Measurements from ENCODE around the gene ASIP. TPM values are rescaled to one million over a fixed set of nuclear protein-coding genes. Genes with fewer than 3 reads are reported as not detected.
A peak's percentile ranks its signal among the peaks of the same experiment; 100 is the strongest.
"Not testable (repeated sequence)": the region's sequence is repeated elsewhere in the genome, so short reads cannot be mapped to it uniquely, and the experiment has no call there.

The ASIP gene
- total RNA-seq, 4 donors from 2014 or later: 3.5 TPM; not detected in 3

DNA sequence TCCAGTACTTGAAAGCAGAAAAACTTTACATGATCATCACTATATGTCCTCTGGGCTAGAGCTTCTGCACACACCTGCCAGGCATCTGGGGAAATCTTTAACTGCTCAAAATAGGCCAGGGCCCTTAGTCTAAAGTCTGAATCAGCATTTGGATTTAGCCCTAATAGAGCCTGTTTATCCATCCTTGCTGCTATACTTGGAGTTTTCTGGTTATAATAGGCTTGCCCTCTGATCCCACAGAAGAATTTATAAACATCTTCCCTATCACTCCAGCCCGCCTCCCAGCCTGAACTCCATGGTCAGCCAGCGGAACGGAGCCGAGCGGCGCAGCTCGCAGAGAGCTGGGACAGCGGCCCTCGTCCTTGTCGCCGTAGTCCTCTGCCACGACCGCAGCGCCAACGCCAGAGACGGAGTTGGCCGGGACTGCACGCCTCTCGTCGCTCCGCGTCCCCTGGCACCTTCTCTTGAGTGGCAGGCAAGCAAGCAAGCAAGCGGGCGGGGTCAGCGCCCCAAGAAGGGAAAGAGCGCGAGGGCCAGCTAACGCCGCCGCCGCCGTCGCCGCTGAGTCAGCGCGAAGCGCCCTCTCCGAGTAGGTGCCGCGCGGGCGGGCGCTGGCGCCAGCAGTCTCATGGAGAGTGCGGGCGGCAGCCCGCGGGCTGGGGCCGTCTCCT, 25.4 kb upstream of the ASIP start:
- Histone ChIP-seq H3K27me3 (no peaks in the 10 kb centered on the region), H3K36me3 (no peaks in the 10 kb centered on the region), H3K9me3 (no peaks in the 10 kb centered on the region), H3K4me3 (peak overlapping the region; percentile 63 to 92), H3K27ac (peak overlapping the region; percentile 82 to 90 (median 84)), H3K4me1 (peaks cover 0 to 29% (median 4%) of the 10 kb centered on the region in 3 donors)
- TF ChIP-seq EP300 (IDR thresholded peaks at IDR 0.05): no peak
- TF ChIP-seq POLR2AphosphoS5 (IDR thresholded peaks at IDR 0.05): peak; percentile 47
- TF ChIP-seq POLR2A (IDR thresholded peaks at IDR 0.05): peak; percentile 28 to 43
- TF ChIP-seq, protein P1, sequence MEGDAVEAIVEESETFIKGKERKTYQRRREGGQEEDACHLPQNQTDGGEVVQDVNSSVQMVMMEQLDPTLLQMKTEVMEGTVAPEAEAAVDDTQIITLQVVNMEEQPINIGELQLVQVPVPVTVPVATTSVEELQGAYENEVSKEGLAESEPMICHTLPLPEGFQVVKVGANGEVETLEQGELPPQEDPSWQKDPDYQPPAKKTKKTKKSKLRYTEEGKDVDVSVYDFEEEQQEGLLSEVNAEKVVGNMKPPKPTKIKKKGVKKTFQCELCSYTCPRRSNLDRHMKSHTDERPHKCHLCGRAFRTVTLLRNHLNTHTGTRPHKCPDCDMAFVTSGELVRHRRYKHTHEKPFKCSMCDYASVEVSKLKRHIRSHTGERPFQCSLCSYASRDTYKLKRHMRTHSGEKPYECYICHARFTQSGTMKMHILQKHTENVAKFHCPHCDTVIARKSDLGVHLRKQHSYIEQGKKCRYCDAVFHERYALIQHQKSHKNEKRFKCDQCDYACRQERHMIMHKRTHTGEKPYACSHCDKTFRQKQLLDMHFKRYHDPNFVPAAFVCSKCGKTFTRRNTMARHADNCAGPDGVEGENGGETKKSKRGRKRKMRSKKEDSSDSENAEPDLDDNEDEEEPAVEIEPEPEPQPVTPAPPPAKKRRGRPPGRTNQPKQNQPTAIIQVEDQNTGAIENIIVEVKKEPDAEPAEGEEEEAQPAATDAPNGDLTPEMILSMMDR (IDR thresholded peaks at IDR 0.05): peak in 1 of 4 experiments; percentile 27
- 1% methylated on average over 16 of the region's 49 CpGs; no CpG with 5 or more reads in 1 of the 2 donors for WGBS, 2 donors (ENCODE audit: low coverage in 1 of 2)
- ATAC-seq: peak; percentile 98

DNA sequence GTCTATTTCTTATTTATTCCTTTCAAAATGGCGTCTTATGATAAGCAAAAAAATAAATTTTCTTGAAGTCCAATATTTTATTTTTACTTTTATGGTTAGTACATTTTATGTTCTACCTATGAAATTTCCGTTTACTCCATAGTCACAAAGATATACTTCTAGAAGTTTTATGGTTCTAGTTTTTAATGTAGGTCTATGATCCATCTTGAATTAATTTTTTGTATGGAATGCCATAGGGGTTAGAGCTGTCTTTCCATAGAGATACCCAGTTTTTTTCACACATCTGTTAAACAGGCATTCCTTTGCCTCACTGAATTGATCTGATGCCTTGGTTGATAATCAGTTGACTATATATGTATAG, 24.9 kb upstream of the ASIP start:
- Histone ChIP-seq H3K9me3 (no peaks in the 10 kb centered on the region), H3K4me1 (peaks cover 0 to 29% (median 4%) of the 10 kb centered on the region in 3 donors), H3K27ac (peak overlapping the region in 3 of 4 donors; percentile 82 to 90 (median 87)), H3K4me3 (peak overlapping the region; percentile 63 to 92), H3K27me3 (no peaks in the 10 kb centered on the region), H3K36me3 (no peaks in the 10 kb centered on the region)
- TF ChIP-seq POLR2AphosphoS5 (IDR thresholded peaks at IDR 0.05) (no peak), POLR2A (IDR thresholded peaks at IDR 0.05) (no peak), EP300 (IDR thresholded peaks at IDR 0.05) (no peak)
- TF ChIP-seq, protein P1 (IDR thresholded peaks at IDR 0.05): no peak
- WGBS, 2 donors (ENCODE audit: low coverage in 1 of 2): 6 to 8% methylated on average over 2 of the region's 2 CpGs
- ATAC-seq: no peak

DNA sequence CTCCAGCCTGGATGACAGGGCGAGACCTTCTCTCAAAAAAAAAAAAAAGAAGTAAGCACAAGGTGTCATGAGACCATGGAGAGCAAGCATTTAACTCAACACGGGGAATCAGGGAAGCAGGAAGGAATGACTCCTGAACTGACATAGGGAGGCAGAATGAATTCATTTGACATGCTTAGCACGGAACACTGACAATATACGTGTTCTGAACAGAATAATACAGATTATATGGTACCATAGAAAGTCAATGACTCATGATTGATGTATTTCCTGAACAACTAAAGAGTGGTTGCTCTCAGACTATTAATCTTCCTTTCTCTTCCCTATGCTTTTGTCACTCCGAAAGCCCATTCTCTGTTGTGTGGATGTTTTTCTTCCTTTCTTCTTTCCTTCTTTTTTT, 20.7 kb upstream of the ASIP start:
- H3K27me3 ChIP-seq: no peaks in the 10 kb centered on the region
- no peak overlapping the region for H3K4me3 ChIP-seq
- TF ChIP-seq POLR2A (IDR thresholded peaks at IDR 0.05) (no peak), POLR2AphosphoS5 (IDR thresholded peaks at IDR 0.05) (no peak), EP300 (IDR thresholded peaks at IDR 0.05) (no peak)
- no peaks in the 10 kb centered on the region for H3K36me3 ChIP-seq
- no peaks in the 10 kb centered on the region for H3K9me3 ChIP-seq
- 70% methylated on average over 5 of the region's 5 CpGs for WGBS, 2 donors (ENCODE audit: low coverage in 1 of 2)
- no peak overlapping the region for H3K27ac ChIP-seq
- no peak for ATAC-seq
- peaks cover 0 to 24% (median 2%) of the 10 kb centered on the region in 3 donors for H3K4me1 ChIP-seq

DNA sequence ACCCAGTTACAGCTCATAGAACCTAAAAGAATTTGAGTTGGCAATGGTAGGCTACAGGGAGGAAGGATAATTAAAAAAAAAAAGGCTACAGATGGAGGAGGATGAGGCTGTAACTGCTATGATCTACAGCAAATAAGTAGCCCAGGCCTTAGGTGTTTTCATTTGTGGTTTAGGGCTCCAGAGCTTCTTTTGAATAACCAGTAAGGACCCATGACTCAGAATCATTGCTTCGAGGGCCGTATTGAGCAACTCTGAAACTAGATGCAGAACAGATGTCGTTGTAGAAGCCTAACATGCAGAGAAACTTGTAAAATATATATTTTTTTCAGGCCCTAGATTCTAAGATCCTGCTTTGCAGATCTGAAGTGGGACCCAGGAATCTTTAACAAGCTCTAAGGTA, 19.0 kb upstream of the ASIP start:
- peak; percentile 39 for ATAC-seq
- Histone ChIP-seq H3K27me3 (no peaks in the 10 kb centered on the region), H3K36me3 (no peaks in the 10 kb centered on the region), H3K4me3 (no peak overlapping the region), H3K27ac (no peak overlapping the region), H3K4me1 (peaks cover 0 to 11% (median 0%) of the 10 kb centered on the region in 3 donors), H3K9me3 (no peaks in the 10 kb centered on the region)
- WGBS, 2 donors (ENCODE audit: low coverage in 1 of 2): 64 to 74% methylated on average over 3 of the region's 3 CpGs
- TF ChIP-seq EP300 (IDR thresholded peaks at IDR 0.05): no peak
- TF ChIP-seq, protein P1 (IDR thresholded peaks at IDR 0.05): no peak
- no peak for TF ChIP-seq POLR2AphosphoS5 (IDR thresholded peaks at IDR 0.05)
- no peak for TF ChIP-seq POLR2A (IDR thresholded peaks at IDR 0.05)

DNA sequence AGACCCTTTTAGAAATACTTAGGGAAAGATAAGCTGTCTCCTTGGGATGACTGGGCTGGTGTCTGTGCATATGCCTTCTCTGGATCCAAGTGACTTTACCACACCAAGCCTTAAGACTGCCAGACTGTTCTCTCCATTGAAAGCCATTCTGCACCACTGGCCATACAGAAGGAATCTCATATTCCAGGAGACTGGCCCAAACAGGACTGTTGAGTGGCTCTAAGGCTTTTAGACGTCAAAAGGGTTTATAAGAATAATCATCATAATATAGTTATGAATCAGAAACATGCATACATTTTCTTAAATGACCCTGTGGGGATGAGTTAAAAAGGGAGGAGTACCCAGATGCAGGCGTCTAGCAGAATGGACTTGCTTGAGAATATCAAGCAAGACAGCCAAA, 17.0 kb upstream of the ASIP start:
- H3K4me3 ChIP-seq, H3K27me3 ChIP-seq, ATAC-seq, H3K36me3 ChIP-seq, H3K4me1 ChIP-seq, H3K9me3 ChIP-seq, H3K27ac ChIP-seq: not testable (repeated sequence)
- WGBS, 2 donors (ENCODE audit: low coverage in 1 of 2): no CpG with 5 or more reads among the region's 2 CpGs

DNA sequence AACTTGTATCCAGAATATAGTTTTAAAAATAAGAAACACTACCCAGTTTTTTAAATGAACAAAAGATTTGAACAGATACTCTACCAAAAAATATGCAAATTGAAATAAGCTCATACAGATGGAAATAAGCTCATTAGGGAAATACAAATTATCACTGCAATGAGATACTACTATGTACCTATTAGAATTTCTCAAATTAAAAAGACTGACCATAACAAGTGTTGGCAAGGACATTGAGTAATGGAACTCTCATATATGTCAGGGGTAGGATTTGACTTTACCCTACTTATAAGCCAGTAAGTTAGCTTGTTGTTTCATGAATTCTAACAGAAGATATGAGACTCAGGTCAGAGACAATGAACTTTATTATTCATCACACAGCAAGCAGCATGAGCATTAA, 9.6 kb upstream of the ASIP start:
- H3K36me3 ChIP-seq: no peaks in the 10 kb centered on the region
- H3K4me1 ChIP-seq: no peaks in the 10 kb centered on the region
- no peak for TF ChIP-seq POLR2A (IDR thresholded peaks at IDR 0.05)
- TF ChIP-seq, protein P1 (IDR thresholded peaks at IDR 0.05): no peak
- TF ChIP-seq POLR2AphosphoS5 (IDR thresholded peaks at IDR 0.05): no peak
- TF ChIP-seq EP300 (IDR thresholded peaks at IDR 0.05): no peak
- peaks cover 0 to 1% (median 0%) of the 10 kb centered on the region in 3 donors for H3K9me3 ChIP-seq
- H3K4me3 ChIP-seq: no peak overlapping the region
- H3K27ac ChIP-seq: no peak overlapping the region
- H3K27me3 ChIP-seq: no peaks in the 10 kb centered on the region
- no peak for ATAC-seq

All from gastroesophageal sphincter (tissue), 4 donors.